Subcutaneous adipose tissue (tissue), 4 donors: ENCODE measurements around the gene RAI1. TPM values are rescaled to one million over a fixed set of nuclear protein-coding genes. Genes with fewer than 3 reads are reported as not detected.

Experiments
- CTCF ChIP-seq: fragments of 450-650 bp; IDR thresholded peaks from one replicate; pipeline ENCODE4 v1.5.1; 2016; ENCODE audit warnings: low read depth, mild to moderate bottlenecking, control low read depth, antibody characterized with exemption, moderate library complexity
- total RNA-seq, 4 donors: library from RNA; depleted of rRNA; stranded (reverse); fragments of >200 nt; gene quantifications; one replicate each; pipeline ENCODE4 v1.1.0, GENCODE V29; 2016

The RAI1 gene
- total RNA-seq, 4 donors from 2014 or later = 4.1 to 20.0 (median 7.5) TPM

GRCh38 chr17:17801800-17802481 lies 120.7 kb downstream of the RAI1 start:
- no peak for TF ChIP-seq CTCF

- TF ChIP-seq CTCF = no peak
Measured at GRCh38 chr17:17804007-17804406, 122.7 kb downstream of the RAI1 start.

DNA sequence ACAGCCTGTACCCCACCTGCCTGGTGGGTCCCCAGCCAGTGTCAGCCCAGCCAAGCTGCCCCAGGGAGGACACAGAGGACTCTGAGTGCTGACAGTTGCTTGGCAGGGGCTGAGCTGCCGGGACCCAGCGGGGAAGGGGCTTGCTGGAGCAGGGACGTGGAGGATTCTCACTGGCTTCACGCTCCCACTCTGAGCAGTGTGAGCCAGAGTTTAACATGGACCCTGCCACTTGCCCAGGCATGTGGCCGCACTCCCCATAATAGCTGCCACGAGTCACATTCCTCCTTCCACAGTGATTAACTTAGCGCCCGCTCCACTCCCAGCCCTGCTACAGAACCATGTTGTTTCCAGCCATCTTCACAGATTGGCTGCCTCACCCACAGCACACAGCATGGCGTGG lies 124.3 kb downstream of the RAI1 start:
- TF ChIP-seq CTCF = no peak

GRCh38 chr17:17806035-17806434 lies 124.8 kb downstream of the RAI1 start:
- no peak for TF ChIP-seq CTCF

DNA sequence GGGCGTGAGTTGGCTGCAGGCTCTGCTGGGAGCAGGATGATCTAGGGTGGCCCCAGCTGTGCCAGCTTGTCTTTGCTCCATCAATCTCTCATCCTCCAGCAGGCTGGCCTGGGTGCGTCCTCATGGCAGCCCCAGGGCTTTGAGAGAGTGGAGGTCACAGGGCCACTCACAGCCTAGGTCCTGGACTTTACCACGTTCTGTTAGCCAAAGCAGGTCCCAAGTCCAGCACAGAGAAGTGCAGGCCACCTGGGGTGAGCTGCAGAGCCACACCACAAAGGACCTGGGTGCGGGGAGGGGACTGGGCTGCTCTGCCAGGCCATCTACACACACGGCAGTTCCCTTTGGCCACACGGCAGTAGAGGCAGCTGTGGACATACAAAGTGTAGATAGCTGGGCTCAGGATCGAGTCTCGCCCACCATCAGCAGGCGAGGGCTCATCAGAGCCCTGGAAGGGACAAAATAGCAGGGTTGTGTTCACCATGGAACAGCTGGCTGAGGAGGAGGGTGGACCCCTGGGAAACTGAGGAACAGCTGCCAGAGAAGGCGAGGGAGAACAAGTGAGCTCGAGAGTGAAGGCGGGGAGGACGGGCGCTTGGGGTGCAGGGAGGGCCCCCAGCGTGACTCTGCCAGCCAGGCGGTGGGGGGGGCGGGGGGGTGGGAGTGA lies 125.5 kb downstream of the RAI1 start:
- no peak for TF ChIP-seq CTCF

DNA sequence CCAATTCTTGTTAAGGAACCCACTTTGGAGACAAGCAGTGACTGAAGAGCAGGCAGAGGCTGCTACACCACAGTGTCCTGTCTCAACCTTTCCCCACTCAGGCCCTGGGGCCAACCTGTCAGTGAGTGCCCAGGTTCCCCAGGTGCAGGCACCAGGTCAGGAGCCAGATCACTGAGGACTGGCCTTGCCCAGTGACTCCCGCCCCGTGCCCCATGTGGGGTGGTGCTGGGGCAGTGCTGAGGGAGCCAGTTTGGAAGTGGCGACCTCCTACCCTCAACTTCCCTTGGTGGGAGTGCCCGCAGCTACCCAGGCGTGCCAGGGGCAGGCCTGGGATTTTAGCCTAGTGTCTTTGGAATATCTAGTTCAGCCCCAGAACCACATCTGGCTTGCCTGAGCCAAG lies 126.2 kb downstream of the RAI1 start:
- no peak for TF ChIP-seq CTCF

DNA sequence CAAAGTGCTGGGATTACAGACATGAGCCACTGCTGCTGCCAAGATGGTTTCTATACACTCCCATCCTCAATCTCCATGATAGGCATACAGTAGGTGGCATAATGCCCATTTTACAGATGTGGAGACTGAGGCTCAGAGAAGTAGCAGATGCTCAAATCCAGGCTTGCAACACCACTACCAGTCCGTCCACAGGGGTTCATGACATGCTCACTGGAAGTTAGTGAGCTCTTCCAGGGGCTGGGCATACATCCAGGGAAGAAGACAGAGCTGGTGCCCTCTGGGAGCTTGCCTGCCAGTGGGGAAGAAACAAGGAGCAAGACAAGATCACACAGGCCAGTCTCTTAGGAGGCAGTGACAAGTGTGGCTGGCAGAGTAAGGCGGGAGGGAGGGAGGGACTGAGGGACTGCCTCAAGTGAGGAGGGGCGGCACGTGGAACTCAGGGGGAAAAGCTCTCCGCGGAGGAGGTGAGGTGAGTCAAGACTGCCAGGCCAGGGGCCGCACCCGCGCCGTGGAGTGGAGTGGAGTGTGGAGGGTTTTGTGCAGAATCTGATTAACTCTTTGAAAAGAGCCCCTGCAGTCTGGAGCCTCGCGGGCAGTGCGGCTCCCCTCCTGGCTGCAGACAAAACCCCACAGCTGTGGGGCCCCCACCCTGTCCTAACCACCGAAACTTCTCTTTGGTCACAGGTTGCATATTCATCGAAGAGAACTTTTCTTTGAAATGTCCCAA lies 127.6 kb downstream of the RAI1 start:
- TF ChIP-seq CTCF = no peak
